ENCODE measurements around the gene ITSN2.

DNA sequence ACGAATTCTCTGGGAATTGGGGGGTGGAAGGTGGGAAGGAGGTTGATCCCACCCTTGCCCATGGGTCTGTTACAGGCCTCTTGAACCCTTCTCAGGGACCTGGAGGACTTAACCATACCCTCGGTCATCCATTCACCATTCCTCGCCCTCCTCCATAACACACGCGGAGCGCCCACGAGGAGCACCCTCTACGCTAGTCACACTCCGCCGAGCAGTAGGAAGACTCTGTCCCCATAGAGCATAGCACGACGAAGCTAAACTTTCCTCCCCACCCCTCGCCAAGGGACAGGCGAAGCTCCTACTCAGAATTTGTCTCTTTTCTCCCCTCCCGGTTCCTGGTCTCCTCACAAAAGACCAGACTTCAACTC, 611 bp upstream of the ITSN2 start:
- TF ChIP-seq CTCF (conservative IDR thresholded peaks at IDR 0.05 in 1 of 2, IDR thresholded peaks at IDR 0.05 in 1 of 2; ENCODE audit: extremely low read depth in 1 of 2, insufficient read depth in 1 of 2, low read depth in 1 of 2, low read length in 2 of 2) (no peak), EZH2 (IDR thresholded peaks at IDR 0.05; ENCODE audit: borderline replicate concordance, low read length) (no peak)
